Right lobe of liver (tissue), 4 donors: ENCODE measurements around the gene CAP1.

ENCODE experiments used
- POLR2A ChIP-seq: fragments of 450-650 bp; IDR thresholded peaks from one replicate; pipeline ENCODE4 v1.6.1; 2017; ENCODE audit warnings: antibody characterized with exemption, mild to moderate bottlenecking
- TF ChIP-seq, protein P1 (sequence below), 4 donors: fragments of 200-600 bp in 3 of 4; fragments of 450-650 bp in 1 of 4; IDR thresholded peaks; one replicate each; pipeline versions ENCODE4 v1.5.1 to v1.8.0; 2016 to 2022; ENCODE audit warnings: antibody characterized with exemption in 4 of 4, mild to moderate bottlenecking in 2 of 4
- donor health status: DM: no; HTN: no; CAD: no.
- donor health status: DM: no; HTN: no; CAD: no.
- donor health status: DM: no; HTN: yes; CAD: no.

DNA sequence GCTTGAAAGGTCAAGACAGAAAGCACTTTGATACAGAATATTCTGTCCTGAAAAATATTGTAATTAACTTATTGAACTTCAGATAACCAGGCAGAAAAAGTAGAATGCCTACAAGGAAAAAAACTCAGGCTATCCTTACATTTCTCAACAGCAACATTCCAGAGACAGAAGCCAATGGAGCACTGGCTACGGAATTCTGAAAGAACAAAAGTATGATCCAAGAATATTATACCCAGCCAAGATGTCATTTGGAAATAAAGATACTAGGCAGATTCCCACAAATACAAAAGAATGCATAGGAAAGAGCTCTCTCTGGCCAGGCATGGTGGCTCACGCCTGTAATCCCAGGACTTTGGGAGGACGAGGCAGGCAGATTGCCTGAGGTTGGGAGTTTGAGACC, 62.4 kb downstream of the CAP1 start:
- TF ChIP-seq, protein P1, sequence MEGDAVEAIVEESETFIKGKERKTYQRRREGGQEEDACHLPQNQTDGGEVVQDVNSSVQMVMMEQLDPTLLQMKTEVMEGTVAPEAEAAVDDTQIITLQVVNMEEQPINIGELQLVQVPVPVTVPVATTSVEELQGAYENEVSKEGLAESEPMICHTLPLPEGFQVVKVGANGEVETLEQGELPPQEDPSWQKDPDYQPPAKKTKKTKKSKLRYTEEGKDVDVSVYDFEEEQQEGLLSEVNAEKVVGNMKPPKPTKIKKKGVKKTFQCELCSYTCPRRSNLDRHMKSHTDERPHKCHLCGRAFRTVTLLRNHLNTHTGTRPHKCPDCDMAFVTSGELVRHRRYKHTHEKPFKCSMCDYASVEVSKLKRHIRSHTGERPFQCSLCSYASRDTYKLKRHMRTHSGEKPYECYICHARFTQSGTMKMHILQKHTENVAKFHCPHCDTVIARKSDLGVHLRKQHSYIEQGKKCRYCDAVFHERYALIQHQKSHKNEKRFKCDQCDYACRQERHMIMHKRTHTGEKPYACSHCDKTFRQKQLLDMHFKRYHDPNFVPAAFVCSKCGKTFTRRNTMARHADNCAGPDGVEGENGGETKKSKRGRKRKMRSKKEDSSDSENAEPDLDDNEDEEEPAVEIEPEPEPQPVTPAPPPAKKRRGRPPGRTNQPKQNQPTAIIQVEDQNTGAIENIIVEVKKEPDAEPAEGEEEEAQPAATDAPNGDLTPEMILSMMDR (IDR thresholded peaks at IDR 0.05): no peak
- no peak for TF ChIP-seq POLR2A
